Measurements from ENCODE around the gene TNRC6B.

TNRC6B gene

GRCh38 chr22:40330615-40331014 is 152.9 kb downstream of the TNRC6B start:
- DNase-seq = no peak

- DNase-seq = no peak
Measured at GRCh38 chr22:40331706-40332105, 154.0 kb downstream of the TNRC6B start.

- no peak for DNase-seq
Measured at GRCh38 chr22:40332319-40332781, 154.6 kb downstream of the TNRC6B start.

- DNase-seq = no peak
Measured at GRCh38 chr22:40334060-40334459, 156.3 kb downstream of the TNRC6B start.

GRCh38 chr22:40334899-40335298 is 157.2 kb downstream of the TNRC6B start:
- peak; percentile 19 to 20 for DNase-seq

GRCh38 chr22:40335358-40335757 is 157.6 kb downstream of the TNRC6B start:
- DNase-seq = no peak

- no peak for DNase-seq
Measured at GRCh38 chr22:40340044-40340443, 162.3 kb downstream of the TNRC6B start.

GRCh38 chr22:40341604-40342003 is 163.9 kb downstream of the TNRC6B start:
- DNase-seq = no peak

- DNase-seq = no peak
Measured at GRCh38 chr22:40342521-40342920, 164.8 kb downstream of the TNRC6B start.

- no peak for DNase-seq
Measured at GRCh38 chr22:40345271-40345670, 167.5 kb downstream of the TNRC6B start.

- peak; percentile 56 to 57 for DNase-seq
Measured at GRCh38 chr22:40345815-40346184, 168.1 kb downstream of the TNRC6B start.

- peak; percentile 90 for DNase-seq
Measured at GRCh38 chr22:40346185-40347118, 168.7 kb downstream of the TNRC6B start, which contains the start of gene ADSL. Gene ADSL (plus strand): TSS chr22:40346500. CDS start chr22:40346559, 59 bp downstream.

- DNase-seq = no peak
Measured at GRCh38 chr22:40347300-40347699, 169.6 kb downstream of the TNRC6B start.

GRCh38 chr22:40348025-40348658 is 170.4 kb downstream of the TNRC6B start:
- peak; percentile 81 to 82 for DNase-seq

- DNase-seq = no peak
Measured at GRCh38 chr22:40352763-40353162, 175.0 kb downstream of the TNRC6B start.

GRCh38 chr22:40361100-40361499 is 183.4 kb downstream of the TNRC6B start:
- no peak for DNase-seq

- DNase-seq = no peak
Measured at GRCh38 chr22:40363059-40363458, 185.3 kb downstream of the TNRC6B start.

- DNase-seq = no peak
Measured at GRCh38 chr22:40364431-40364830, 186.7 kb downstream of the TNRC6B start.

GRCh38 chr22:40366068-40366467 is 188.3 kb downstream of the TNRC6B start:
- no peak for DNase-seq

GRCh38 chr22:40367342-40367741 is 189.6 kb downstream of the TNRC6B start:
- no peak for DNase-seq

GRCh38 chr22:40368016-40368415 is 190.3 kb downstream of the TNRC6B start:
- DNase-seq = no peak

- DNase-seq = no peak
Measured at GRCh38 chr22:40368836-40369235, 191.1 kb downstream of the TNRC6B start.

GRCh38 chr22:40374567-40374966 is 196.8 kb downstream of the TNRC6B start:
- no peak for DNase-seq

- DNase-seq = no peak
Measured at GRCh38 chr22:40376149-40376548, 198.4 kb downstream of the TNRC6B start.

All from Kasumi-1 (cell line).